ENCODE measurements around the gene ZNF79.
A peak's percentile ranks its signal among the peaks of the same experiment; 100 is the strongest.

Gene ZNF79

DNA sequence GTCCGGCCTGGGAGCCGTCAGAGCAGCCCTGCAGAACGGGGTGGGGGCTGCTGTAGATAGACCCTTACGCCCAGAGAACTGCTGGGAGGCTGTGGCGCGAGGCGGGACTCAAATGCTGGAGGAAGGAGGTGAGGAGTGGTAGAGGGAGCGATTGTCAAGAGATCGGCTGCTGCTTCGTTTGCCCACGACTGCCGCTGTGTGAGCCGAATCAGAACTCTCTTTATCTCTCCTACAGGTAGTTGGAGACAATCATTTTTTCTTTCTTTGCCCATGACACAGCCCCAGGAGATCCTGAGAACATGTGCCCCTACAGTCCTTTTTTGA is 456 bp downstream of the ZNF79 start:
- DNase-seq (ENCODE audit: low read depth in 1 of 2, low spot score in 1 of 2): no peak

DNA sequence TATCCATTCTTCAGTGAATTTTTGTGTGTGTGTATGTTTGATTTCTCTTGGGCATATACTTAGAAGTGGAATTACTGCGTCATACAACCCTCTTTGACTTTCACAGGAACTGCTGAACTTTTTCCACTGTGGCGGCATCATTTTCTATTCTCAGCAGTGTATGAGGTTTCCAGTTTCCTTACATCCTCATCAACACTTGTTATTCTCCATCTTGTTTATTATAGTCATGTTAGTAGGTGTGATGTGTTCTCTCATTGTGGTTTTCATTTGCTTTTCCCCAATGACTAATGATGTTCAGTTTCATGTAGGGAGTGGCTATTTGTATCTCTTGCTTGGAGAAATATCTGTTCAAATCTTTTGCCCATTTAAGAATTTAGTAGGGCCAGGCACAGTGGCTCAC is 2.6 kb downstream of the ZNF79 start:
- DNase-seq (ENCODE audit: low read depth in 1 of 2, low spot score in 1 of 2): no peak

GRCh38 chr9:127428348-127428747 is 4.2 kb downstream of the ZNF79 start:
- no peak for DNase-seq (ENCODE audit: low read depth in 1 of 2, low spot score in 1 of 2)

DNA sequence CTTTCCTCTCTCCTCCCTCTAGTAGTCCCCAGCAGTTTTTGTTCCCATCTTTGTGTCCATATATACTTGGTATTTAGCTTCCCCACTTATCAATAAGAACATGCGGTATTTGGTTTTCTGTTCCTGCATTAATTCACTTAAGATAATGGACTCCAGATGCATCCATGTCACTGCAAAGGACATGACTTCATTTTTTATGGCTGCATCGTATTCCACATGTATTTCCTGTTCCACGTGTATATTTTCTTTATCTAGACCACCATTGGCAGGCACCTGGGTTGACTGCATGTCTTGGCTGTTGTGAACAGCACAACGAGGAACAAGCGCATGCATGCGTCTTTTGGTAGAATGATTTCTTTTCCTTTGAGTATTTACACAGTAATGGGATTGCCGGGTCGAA is 6.2 kb downstream of the ZNF79 start:
- no peak for DNase-seq (ENCODE audit: low read depth in 1 of 2, low spot score in 1 of 2)

DNA sequence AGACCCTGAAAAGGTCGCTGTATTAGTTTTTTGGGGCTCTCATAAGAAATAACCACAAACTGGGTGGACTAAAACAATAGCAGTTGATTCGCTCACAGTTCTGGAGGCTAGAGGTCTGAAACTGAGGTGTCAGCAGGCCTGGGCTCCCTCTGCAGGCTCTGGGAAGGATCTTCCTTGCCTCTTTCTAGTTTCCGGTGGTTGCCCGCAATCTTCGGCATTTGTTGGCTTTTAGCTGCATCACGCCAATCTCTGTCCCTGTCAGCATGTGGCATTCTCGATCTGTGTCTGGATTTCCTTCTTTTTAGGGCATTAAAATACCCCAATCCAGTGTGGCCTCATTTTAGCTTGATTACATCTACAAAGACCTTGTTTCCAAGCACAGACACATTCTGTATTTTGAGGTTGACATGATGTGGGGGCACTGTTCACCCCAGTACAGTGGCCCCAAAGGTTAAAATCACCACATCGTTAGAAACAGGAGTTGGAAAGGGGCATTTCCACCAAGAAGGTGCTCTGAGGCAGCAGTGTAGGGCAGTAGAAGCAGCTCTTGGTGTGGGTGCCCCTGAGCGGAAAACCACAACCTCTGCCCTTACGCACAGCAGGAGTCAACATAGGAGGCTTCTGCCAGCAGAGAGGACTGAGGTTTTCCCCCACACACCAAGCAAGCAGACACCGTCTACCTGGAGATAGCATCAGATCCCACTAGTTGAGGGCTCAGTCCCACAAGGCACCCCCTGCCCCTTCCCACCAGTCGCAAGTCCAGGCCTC is 13.5 kb downstream of the ZNF79 start:
- no peak for DNase-seq (ENCODE audit: low read depth in 1 of 2, low spot score in 1 of 2)

DNA sequence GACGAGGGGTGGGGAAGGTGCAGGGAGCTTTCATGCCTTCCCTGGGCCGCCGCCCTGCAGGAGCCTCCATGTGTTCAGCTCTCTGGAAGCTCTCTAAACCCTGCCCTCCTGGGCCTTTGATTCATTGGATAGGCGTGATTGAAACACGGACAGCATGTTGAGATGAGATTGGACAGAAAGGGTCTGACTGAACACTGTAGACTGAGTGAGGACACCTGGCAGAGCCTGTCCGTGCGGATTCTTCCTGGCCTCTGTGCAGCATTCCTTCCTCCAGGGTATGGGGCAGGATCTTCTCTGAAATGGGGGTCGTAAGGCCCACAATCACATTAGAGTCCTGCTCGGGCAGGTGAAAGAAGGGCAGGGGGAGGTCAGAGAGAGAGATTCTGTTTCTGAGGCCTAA is 14.2 kb downstream of the ZNF79 start:
- DNase-seq (ENCODE audit: low read depth in 1 of 2, low spot score in 1 of 2): no peak

DNA sequence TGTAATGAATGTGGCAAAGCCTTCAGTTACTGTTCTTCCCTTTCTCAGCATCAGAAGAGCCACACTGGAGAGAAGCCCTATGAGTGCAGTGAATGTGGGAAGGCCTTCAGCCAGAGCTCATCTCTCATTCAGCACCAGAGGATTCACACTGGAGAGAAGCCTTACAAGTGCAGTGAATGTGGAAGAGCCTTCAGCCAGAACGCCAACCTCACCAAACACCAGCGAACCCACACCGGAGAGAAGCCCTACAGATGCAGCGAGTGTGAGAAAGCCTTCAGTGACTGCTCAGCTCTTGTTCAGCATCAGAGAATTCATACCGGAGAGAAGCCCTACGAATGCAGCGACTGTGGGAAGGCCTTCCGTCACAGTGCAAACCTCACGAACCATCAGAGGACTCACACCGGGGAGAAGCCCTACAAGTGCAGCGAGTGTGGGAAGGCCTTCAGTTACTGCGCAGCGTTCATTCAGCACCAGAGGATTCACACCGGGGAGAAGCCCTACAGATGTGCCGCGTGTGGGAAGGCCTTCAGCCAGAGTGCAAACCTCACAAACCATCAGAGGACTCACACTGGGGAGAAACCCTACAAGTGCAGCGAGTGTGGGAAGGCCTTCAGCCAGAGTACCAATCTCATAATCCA is 20.2 kb downstream of the ZNF79 start:
- DNase-seq (ENCODE audit: low read depth in 1 of 2, low spot score in 1 of 2): no peak

GRCh38 chr9:127444921-127445850 is 21.0 kb downstream of the ZNF79 start:
- no peak for DNase-seq (ENCODE audit: low read depth in 1 of 2, low spot score in 1 of 2)

GRCh38 chr9:127445851-127446712 is 21.9 kb downstream of the ZNF79 start:
- DNase-seq (ENCODE audit: low read depth in 1 of 2, low spot score in 1 of 2): no peak

DNA sequence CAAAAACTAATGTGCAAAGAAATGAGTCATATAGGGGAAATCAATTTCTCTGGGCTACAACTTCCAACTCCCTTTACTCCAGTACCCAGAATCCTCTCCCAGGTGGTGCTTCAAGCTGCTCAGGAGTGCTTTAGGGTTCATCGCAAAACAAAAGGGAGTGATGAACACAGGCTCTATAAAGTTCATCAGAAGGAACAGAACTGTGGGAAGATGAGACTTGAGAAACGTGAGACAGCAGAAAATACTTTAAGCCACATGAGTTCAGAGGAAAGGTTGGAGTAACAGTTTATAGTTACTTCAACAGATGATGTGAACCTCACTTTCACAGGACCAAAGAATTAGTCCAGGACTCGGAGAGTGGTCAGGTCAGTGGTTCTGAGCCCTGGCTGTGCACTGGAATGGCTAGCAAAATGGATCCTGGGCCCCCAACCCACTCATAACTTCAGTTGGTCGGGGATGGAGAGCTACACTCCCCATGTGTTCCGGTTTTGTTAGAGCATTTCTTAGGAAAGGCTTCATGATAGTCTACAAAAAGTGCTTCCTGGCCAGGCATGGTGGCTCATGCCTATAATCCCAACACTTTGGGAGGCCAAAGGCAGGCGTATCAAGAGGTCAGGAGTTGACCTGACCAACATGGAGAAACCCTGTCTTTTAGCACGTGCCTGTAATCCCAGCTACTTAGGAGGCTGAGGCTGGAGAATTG is 22.7 kb downstream of the ZNF79 start:
- no peak for DNase-seq (ENCODE audit: low read depth in 1 of 2, low spot score in 1 of 2)

- DNase-seq (ENCODE audit: low read depth in 1 of 2, low spot score in 1 of 2): no peak
Measured at GRCh38 chr9:127447416-127448111, 23.4 kb downstream of the ZNF79 start.

GRCh38 chr9:127448112-127448805 is 24.1 kb downstream of the ZNF79 start:
- DNase-seq (ENCODE audit: low read depth in 1 of 2, low spot score in 1 of 2): no peak

- DNase-seq (ENCODE audit: low read depth in 1 of 2, low spot score in 1 of 2): no peak
Measured at GRCh38 chr9:127449332-127449966, 25.3 kb downstream of the ZNF79 start.

DNA sequence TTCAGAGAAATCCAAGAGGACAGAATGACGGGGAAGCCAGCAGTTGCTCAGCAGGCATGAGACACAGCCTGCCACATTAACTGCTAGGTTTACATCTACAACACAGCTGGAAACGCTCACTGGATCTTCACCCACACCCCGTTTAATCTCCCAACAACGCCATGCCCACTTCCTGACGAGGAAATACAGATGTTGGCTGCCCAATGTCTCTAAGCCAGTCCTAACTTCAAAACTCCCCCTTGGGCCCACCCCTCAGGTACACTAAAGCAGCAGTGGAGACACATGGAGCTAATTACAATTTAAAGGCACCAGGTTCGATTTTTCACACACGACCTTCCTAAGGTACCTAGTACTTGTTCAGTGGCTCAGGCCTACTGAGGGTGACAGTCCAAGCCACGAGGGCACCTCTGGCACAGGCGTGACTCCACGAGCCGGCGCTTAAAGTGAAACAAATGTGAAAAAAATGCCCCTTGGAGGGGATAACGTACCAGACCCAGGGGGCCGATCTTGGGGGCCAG is 26.1 kb downstream of the ZNF79 start:
- no peak for DNase-seq (ENCODE audit: low read depth in 1 of 2, low spot score in 1 of 2)

DNA sequence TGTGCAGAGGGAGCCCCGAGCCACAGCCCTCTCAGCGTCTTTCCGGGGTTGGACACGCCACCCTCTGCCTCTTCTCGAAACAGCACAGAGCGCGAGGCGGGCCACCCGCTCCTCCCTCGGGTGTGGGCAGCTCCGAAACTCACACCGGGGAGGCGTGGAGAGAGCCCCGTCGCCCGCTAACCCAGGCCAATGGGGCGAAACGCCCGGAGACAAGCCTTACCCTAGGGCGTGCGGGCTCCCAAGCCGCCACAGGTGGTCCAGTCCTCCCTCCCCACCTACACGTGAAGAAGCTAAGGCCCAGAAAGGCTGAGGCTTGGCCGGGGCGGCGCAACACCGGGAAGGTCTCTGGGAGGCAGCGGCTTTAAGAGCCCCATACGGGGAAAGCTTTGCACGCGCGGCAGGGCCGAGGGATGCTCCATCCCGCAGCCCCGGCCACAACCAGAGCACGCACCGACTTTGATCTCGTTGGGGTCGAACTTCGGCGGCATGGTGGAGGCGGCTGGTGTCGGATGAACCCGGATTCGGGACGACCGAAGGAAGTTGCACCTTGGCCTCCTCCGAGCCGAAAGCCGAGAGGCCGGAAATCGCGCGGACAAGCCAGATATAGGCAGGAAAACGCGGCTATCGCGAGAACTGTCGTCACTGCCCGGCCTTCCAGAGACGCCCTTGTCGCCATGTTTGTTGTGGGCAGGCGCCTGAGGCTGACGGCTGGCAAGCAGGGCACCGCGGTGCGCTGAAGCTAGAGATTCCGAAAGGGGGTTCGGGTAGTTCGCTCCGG is 26.8 kb downstream of the ZNF79 start, which contains the start of the genes LRSAM1 and RPL12:
Gene LRSAM1 (plus strand): TSS at position 681 of the 778 bp plus-strand sequence. CDS start 3,018 bp downstream, outside the sequence.
Gene RPL12 (minus strand): TSS at position 577 of the 778 bp plus-strand sequence. CDS start 89 bp downstream, at position 488.
- peak; percentile 98 to 100 for DNase-seq (ENCODE audit: low read depth in 1 of 2, low spot score in 1 of 2)

DNA sequence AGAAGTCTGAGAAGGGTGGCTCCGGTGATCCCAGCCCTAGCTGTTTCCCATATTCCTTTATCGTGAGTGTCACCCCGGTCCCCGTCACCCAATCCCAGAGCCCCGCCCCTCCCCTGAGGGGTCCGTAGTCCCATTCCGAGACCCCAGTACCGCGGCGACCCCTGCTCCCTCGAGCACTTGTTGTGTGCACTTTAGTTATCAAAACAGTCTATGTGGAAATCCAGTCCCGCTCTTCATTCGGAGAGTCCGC is 27.4 kb downstream of the ZNF79 start:
- DNase-seq (ENCODE audit: low read depth in 1 of 2, low spot score in 1 of 2): no peak

DNA sequence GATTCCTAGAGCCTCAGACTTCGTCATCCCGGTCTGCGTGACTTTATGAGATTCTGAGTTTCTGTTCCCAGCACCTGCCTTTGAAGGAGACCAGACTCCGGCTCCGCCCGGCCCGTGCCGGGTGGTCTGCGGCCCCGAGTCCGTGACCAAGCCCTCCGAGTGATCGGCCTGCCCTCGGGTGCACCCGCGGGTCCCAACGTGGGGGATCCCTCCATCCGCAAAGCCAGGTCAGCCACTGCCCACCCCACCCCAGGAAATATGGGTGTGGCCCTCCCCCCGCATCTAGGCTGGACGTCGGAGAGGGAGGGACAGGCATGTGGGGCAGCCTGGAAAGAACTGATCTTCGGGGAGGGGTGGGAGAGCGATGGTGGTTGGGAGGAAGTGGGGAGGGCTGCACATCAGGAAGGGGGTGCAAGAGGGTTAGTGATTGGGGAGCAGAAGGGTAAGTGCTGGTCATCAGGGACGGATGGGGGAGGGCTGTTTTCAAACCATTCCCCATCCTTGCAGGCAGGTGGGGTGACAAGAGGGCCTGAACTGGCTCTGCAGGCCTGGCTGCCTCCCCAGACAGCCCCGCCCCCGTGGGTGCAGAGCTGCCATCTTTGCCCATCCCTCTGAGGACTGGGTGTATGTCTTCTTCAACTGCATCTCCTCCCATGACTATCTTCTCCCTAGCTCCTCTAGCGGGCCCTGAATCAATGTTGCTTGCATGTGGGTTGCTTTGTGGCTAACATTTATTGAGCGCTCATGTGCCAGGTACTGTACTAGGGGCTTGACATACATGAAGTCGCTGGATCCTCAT is 27.9 kb downstream of the ZNF79 start:
- DNase-seq (ENCODE audit: low read depth in 1 of 2, low spot score in 1 of 2): no peak

Measured in activated CD4-positive, alpha-beta T cell treated with anti-CD3 and anti-CD28 coated beads, Interleukin-2, amount 50 U/mL, for 24 hours (primary cell).